Measurements from ENCODE around the gene NCAM1.

DNA sequence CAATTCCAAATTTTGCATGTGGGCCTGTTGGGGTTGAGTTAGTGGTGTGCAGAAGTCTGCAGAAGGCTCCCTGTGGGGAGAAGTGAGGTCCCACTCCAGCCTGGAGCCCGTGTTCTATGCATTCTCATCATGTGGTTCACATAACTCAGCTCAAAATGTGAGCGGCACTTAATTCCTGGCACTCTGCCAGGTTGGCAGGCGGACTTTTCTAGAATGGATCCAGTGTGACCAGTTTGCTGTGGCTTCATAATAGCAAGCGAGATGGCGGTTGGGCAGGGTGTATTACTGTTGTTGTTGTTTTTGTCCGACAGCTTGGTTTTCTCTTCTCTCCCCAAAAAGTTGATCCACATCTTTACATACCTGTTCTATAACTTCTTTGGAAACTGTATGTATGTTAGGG lies 206.4 kb downstream of the NCAM1 start:
- TF ChIP-seq POLR2A (IDR thresholded peaks at IDR 0.05; ENCODE audit: low read length), result no peak
- no peak for TF ChIP-seq GATA1 (IDR thresholded peaks at IDR 0.05; ENCODE audit: low read depth, low read length)
